Measurements from ENCODE around the gene RBM39. TPM values are rescaled to one million over a fixed set of nuclear protein-coding genes. Genes with fewer than 3 reads are reported as not detected.
"Not testable (repeated sequence)": the region's sequence is repeated elsewhere in the genome, so short reads cannot be mapped to it uniquely, and the experiment has no call there.

Gene RBM39
- total RNA-seq, 2 donors from 2014 or later, result 264 to 309 TPM

- Histone ChIP-seq H3K36me3 (replicated peaks in 1 of 2; ENCODE audit: insufficient read depth in 1 of 2, low read depth in 2 of 2) (no peaks in the 10 kb centered on the region), H3K9me3 (no peaks in the 10 kb centered on the region), H3K27me3 (no peaks in the 10 kb centered on the region), H3K4me1 (no peaks in the 10 kb centered on the region), H3K4me3 (no peak overlapping the region), H3K27ac (no peak overlapping the region)
- intact Hi-C loops (cut with DNase I), result no loop called here
- 55 to 76% methylated on average over 2 of the region's 2 CpGs for WGBS, 2 donors
- DNase-seq, result no peak
- TF ChIP-seq POLR2A (IDR thresholded peaks at IDR 0.05), result no peak
- no peak for TF ChIP-seq CTCF (IDR thresholded peaks at IDR 0.05)
- no peak for ATAC-seq
Measured at GRCh38 chr20:35750611-35751010, 8.6 kb upstream of the RBM39 start.

GRCh38 chr20:35744492-35744841, 2.4 kb upstream of the RBM39 start:
- intact Hi-C loops (cut with DNase I); DNase-seq; H3K36me3 ChIP-seq (replicated peaks in 1 of 2; ENCODE audit: insufficient read depth in 1 of 2, low read depth in 2 of 2); ATAC-seq; H3K4me3 ChIP-seq; H3K9me3 ChIP-seq; H3K27me3 ChIP-seq: not testable (repeated sequence)
- Histone ChIP-seq H3K27ac (peak overlapping the region in 1 of 4 donors; percentile 96), H3K4me1 (peaks cover 23% of the 10 kb centered on the region)
- WGBS, 2 donors, result 91 to 94% methylated on average over 3 of the region's 3 CpGs

GRCh38 chr20:35743693-35744491, 1.8 kb upstream of the RBM39 start:
- peak overlapping the region; percentile 87 to 99 (median 95) for H3K27ac ChIP-seq
- peaks cover 27% of the 10 kb centered on the region for H3K4me1 ChIP-seq
- H3K36me3 ChIP-seq (replicated peaks in 1 of 2; ENCODE audit: insufficient read depth in 1 of 2, low read depth in 2 of 2), result peaks cover under 1 to 4% of the 10 kb centered on the region in 2 donors
- no peaks in the 10 kb centered on the region for H3K27me3 ChIP-seq
- 75 to 89% methylated on average over 15 of the region's 15 CpGs for WGBS, 2 donors
- TF ChIP-seq POLR2A (IDR thresholded peaks at IDR 0.05) (no peak), CTCF (IDR thresholded peaks at IDR 0.05) (no peak)
- intact Hi-C loops (cut with DNase I), result no loop called here
- DNase-seq (no peak), ATAC-seq (no peak)
- H3K4me3 ChIP-seq, result no peak overlapping the region
- no peaks in the 10 kb centered on the region for H3K9me3 ChIP-seq

GRCh38 chr20:35742741-35743523, 872 bp upstream of the RBM39 start:
- 0 to 2% methylated on average over 8 of the region's 8 CpGs for WGBS, 2 donors
- DNase-seq (peak in 1 of 4 donors; percentile 27), ATAC-seq (no peak)
- H3K27me3 ChIP-seq, result no peaks in the 10 kb centered on the region
- H3K27ac ChIP-seq, result peak overlapping the region; percentile 87 to 99 (median 95)
- TF ChIP-seq POLR2A (IDR thresholded peaks at IDR 0.05) (no peak), CTCF (IDR thresholded peaks at IDR 0.05) (no peak)
- H3K4me3 ChIP-seq, result peak overlapping the region; percentile 34 to 38
- peaks cover 4 to 12% of the 10 kb centered on the region in 2 donors for H3K36me3 ChIP-seq (replicated peaks in 1 of 2; ENCODE audit: insufficient read depth in 1 of 2, low read depth in 2 of 2)
- intact Hi-C loops (cut with DNase I), result no loop called here
- H3K9me3 ChIP-seq, result no peaks in the 10 kb centered on the region
- H3K4me1 ChIP-seq, result peaks cover 36% of the 10 kb centered on the region
